Caco-2 (cell line): ENCODE data around the gene SPANXN5. TPM values are rescaled to one million over a fixed set of nuclear protein-coding genes. Genes with fewer than 3 reads are reported as not detected.
"Not testable (repeated sequence)": the region's sequence is repeated elsewhere in the genome, so short reads cannot be mapped to it uniquely, and the experiment has no call there.

Source experiments
- Bru-seq: library from RNA; stranded (reverse); fragments of 400-500 nt; gene quantifications from one replicate; lab custom pipeline; 2021; lab: Mats Ljungman, UMichigan
- BruChase-seq, 2 experiments: library from RNA; stranded (reverse); fragments of 400-500 nt; gene quantifications; one replicate each; lab custom pipeline; 2021; lab: Mats Ljungman, UMichigan
- BruUV-seq: library from RNA; stranded (reverse); fragments of 400-500 nt; replicated peaks from 2 replicates; lab custom pipeline; 2021; lab: Mats Ljungman, UMichigan
- CTCF ChIA-PET: fragments of 300-600 bp; sonication (Branson Sonifier 250); formaldehyde crosslinking; loops from one replicate; lab custom pipeline; 2022; ENCODE audit warnings: antibody characterized with exemption; lab: Charles Lee
- POLR2A ChIA-PET: fragments of 300-600 bp; sonication (Branson Sonifier 250); formaldehyde crosslinking; loops from one replicate; lab custom pipeline; 2022; ENCODE audit warnings: antibody characterized with exemption; lab: Charles Lee
- DNase-seq, 2 experiments: peaks; one replicate each; pipeline versions ENCODE4 v3.0.0 to v3.0.0-alpha.2; 2020 to 2022
- H3K27me3 ChIP-seq: replicated peaks from 2 replicates; pipeline ENCODE4 v1.6.0; 2011; ENCODE audit warnings: low read length; ENCODE audit not compliant: control insufficient read depth, insufficient read depth
- H3K36me3 ChIP-seq: 2 replicates; pipeline ENCODE4 v1.5.1; 2011; ENCODE audit warnings: low read length; ENCODE audit not compliant: control insufficient read depth, insufficient read depth
- H3K4me1 ChIP-seq: fragments of 250-450 bp; sonication (Bioruptor Pico); 2 replicates; pipeline ENCODE4 v1.5.1; 2020; ENCODE audit warnings: mild to moderate bottlenecking
- H3K4me3 ChIP-seq: 2 replicates; pipeline ENCODE4 v1.5.1; 2011; ENCODE audit warnings: low read depth, mild to moderate bottlenecking, control low read depth, low read length
- H3K9me3 ChIP-seq: fragments of 250-450 bp; sonication (Bioruptor Pico); 2 replicates; pipeline ENCODE4 v1.5.1; 2020; ENCODE audit warnings: mild to moderate bottlenecking, moderate library complexity
- H3K27ac Mint-ChIP-seq: one replicate; pipeline ENCODE4 v1.8.0; 2022; ENCODE audit warnings: mixed read lengths; ENCODE audit not compliant: unreplicated experiment
- H3K27me3 Mint-ChIP-seq: one replicate; pipeline ENCODE4 v1.8.0; 2022; ENCODE audit warnings: mixed read lengths; ENCODE audit not compliant: insufficient read depth, unreplicated experiment
- H3K36me3 Mint-ChIP-seq: one replicate; pipeline ENCODE4 v1.8.0; 2022; ENCODE audit warnings: mild to moderate bottlenecking, mixed read lengths; ENCODE audit not compliant: insufficient read depth, unreplicated experiment
- H3K4me1 Mint-ChIP-seq: one replicate; pipeline ENCODE4 v1.8.0; 2022; ENCODE audit warnings: low read depth, mixed read lengths; ENCODE audit not compliant: unreplicated experiment
- H3K4me3 Mint-ChIP-seq: one replicate; pipeline ENCODE4 v1.8.0; 2022; ENCODE audit warnings: mild to moderate bottlenecking, moderate library complexity, mixed read lengths; ENCODE audit not compliant: unreplicated experiment
- H3K9me3 Mint-ChIP-seq: one replicate; pipeline ENCODE4 v1.8.0; 2022; ENCODE audit warnings: mixed read lengths; ENCODE audit not compliant: unreplicated experiment
- intact Hi-C: fragments of 100-400 bp; cut with micrococcal nuclease; formaldehyde crosslinking; loops from one replicate; pipeline ENCODE4 v1.10.0; 2022; ENCODE audit not compliant: unreplicated experiment
- long read RNA-seq: library from polyadenylated mRNA; stranded (forward); transcript quantifications from one replicate; pipeline ENCODE4 v2.0.0, GENCODE V29; 2022
- total RNA-seq: library from RNA; stranded (reverse); gene quantifications from 2 replicates; pipeline ENCODE4 v1.2.3, GENCODE V29; 2022
- TF ChIP-seq, protein P1 (sequence below), 2 experiments: fragments of 200-600 bp in 1 of 2; IDR thresholded peaks; 1 replicate in 1 of 2; 2 replicates in 1 of 2; pipeline versions ENCODE4 v1.5.1 to v1.8.0; 2011 to 2022; ENCODE audit warnings: antibody characterized with exemption in 1 of 2, control low read depth in 1 of 2, inconsistent platforms in 1 of 2, low read depth in 1 of 2, low read length in 1 of 2, mild to moderate bottlenecking in 1 of 2, moderate library complexity in 1 of 2; ENCODE audit not compliant: insufficient read depth in 1 of 2, severe bottlenecking in 1 of 2, unreplicated experiment in 1 of 2

SPANXN5 gene, protein sequence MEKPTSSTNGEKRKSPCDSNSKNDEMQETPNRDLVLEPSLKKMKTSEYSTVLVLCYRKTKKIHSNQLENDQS
- total RNA-seq (not detected in 2 replicates), Bru-seq, nascent RNA (not detected), BruChase-seq, experiment 1, labeled RNA remaining after a 2-hour chase (not detected), BruChase-seq, experiment 2, labeled RNA remaining after a 6-hour chase (percentile 20 among the genes with signal in this experiment)
- long read RNA-seq: 0 reads

DNA sequence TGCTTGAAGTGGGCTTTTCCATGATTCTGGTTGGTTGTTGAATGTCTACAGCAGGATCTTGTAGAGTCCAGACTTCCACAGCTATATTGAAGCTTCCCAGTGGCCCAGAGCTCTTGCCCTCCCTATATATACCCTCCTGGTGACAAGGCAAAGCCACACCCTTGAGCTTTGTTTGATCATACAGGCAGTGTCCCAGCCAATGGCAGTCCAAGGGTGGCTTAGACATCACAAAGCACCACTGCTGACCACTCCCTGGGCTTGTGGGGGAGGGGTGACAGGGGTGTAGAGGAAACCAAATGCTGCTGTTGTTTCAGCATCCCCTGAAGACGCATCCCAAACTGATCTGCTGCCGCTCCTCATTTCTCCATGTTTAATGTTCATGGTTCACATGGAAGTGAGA is at the start of gene SPANXN5:
Gene SPANXN5, minus strand, starts transcription at position 101 of the 400 bp plus-strand sequence. Its CDS starts 79 bp downstream, at position 22.
- H3K27ac Mint-ChIP-seq, POLR2A ChIA-PET, CTCF ChIA-PET, H3K9me3 ChIP-seq, H3K27me3 ChIP-seq, H3K4me1 ChIP-seq, intact Hi-C loops, H3K4me3 ChIP-seq, H3K4me1 Mint-ChIP-seq, BruUV-seq, H3K4me3 Mint-ChIP-seq, H3K36me3 ChIP-seq, H3K36me3 Mint-ChIP-seq, H3K9me3 Mint-ChIP-seq, DNase-seq: not testable (repeated sequence)
- H3K27me3 Mint-ChIP-seq: peaks cover 12% of the 10 kb centered on the region

DNA sequence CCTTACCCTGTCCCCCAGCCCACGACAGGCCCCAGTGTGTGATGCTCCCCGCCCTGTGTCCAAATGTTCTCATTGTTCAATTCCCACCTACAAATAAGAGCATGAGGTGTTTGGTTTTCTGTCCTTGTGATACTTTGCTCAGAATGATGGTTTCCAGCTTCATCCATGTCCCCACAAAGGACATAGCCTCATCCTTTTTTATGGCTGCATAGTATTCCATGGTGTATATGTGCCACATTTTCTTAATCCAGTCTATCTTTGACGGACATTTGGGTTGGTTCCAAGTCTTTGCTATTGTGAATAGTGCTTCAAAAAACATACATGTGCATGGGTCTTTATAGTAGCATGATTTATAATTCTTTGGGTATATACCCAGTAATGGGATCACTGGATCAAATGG is 46.4 kb upstream of the SPANXN5 start:
- H3K4me1 ChIP-seq, H3K9me3 Mint-ChIP-seq, H3K9me3 ChIP-seq, intact Hi-C loops, H3K4me3 ChIP-seq, CTCF ChIA-PET, H3K4me3 Mint-ChIP-seq, H3K27ac Mint-ChIP-seq, DNase-seq, H3K36me3 Mint-ChIP-seq, H3K27me3 ChIP-seq, H3K4me1 Mint-ChIP-seq, POLR2A ChIA-PET, BruUV-seq, H3K36me3 ChIP-seq: not testable (repeated sequence)
- peaks cover 18% of the 10 kb centered on the region for H3K27me3 Mint-ChIP-seq

DNA sequence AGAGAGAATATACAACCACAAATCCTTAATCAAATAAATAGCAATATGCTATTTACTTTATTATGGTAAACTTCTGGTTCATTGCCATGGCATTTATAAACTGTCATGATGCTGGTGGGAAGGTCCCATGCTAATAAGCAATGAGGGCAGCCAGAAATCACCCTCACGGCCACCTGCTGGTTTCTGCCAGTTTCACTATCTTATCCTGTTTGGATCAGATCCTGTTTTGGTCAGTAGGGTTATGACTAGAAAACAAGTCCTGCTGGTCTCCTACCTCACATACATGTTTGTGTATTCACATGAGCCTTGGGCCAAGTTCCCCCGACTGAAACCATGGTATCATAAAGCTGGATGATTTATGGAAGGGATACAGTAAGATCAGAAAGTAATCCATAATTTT is 41.9 kb upstream of the SPANXN5 start:
- BruUV-seq: no TSS peak
- ChIA-PET POLR2A (no interaction called here), CTCF (no interaction called here)
- no peaks in the 10 kb centered on the region for H3K4me1 Mint-ChIP-seq
- H3K27ac Mint-ChIP-seq: no peak overlapping the region
- no peaks in the 10 kb centered on the region for H3K9me3 Mint-ChIP-seq
- H3K4me1 ChIP-seq: no peaks in the 10 kb centered on the region
- no peaks in the 10 kb centered on the region for H3K9me3 ChIP-seq
- TF ChIP-seq, protein P1, sequence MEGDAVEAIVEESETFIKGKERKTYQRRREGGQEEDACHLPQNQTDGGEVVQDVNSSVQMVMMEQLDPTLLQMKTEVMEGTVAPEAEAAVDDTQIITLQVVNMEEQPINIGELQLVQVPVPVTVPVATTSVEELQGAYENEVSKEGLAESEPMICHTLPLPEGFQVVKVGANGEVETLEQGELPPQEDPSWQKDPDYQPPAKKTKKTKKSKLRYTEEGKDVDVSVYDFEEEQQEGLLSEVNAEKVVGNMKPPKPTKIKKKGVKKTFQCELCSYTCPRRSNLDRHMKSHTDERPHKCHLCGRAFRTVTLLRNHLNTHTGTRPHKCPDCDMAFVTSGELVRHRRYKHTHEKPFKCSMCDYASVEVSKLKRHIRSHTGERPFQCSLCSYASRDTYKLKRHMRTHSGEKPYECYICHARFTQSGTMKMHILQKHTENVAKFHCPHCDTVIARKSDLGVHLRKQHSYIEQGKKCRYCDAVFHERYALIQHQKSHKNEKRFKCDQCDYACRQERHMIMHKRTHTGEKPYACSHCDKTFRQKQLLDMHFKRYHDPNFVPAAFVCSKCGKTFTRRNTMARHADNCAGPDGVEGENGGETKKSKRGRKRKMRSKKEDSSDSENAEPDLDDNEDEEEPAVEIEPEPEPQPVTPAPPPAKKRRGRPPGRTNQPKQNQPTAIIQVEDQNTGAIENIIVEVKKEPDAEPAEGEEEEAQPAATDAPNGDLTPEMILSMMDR (IDR thresholded peaks at IDR 0.05; ENCODE audit: insufficient read depth in 1 of 2, low read depth in 1 of 2, low read length in 1 of 2, severe bottlenecking in 1 of 2, unreplicated experiment in 1 of 2): no peak
- intact Hi-C loops: no loop called here
- no peaks in the 10 kb centered on the region for H3K36me3 ChIP-seq
- H3K27me3 Mint-ChIP-seq: peaks cover 7% of the 10 kb centered on the region
- H3K27me3 ChIP-seq: no peaks in the 10 kb centered on the region
- H3K4me3 ChIP-seq: no peak overlapping the region
- H3K36me3 Mint-ChIP-seq: no peaks in the 10 kb centered on the region
- DNase-seq: peak in 1 of 2 experiments; percentile 5
- H3K4me3 Mint-ChIP-seq: no peak overlapping the region

DNA sequence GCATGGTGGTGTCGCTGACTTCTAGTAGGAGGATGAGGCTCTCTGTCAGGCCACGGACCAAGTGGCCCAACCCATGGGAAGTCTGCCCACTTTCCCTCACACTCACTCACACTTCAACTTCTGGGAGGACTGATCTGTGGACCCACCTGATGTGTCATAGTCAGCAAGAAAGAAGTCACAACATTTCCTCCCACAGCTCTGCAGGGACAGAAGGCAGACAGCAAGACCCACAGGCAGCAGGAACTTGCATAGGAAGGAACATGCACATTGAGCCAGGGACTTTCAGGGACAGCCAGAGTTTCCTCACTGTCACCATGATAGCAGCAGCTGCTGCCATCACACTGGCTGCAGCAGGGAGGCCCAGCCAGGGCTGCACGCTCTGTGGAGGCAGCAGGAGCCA is 33.3 kb upstream of the SPANXN5 start:
- Mint-ChIP-seq H3K27me3 (no peaks in the 10 kb centered on the region), H3K4me3 (no peak overlapping the region), H3K27ac (no peak overlapping the region), H3K4me1 (no peaks in the 10 kb centered on the region), H3K9me3 (no peaks in the 10 kb centered on the region), H3K36me3 (no peaks in the 10 kb centered on the region)
- Histone ChIP-seq H3K4me3 (no peak overlapping the region), H3K27me3 (no peaks in the 10 kb centered on the region), H3K36me3 (no peaks in the 10 kb centered on the region), H3K4me1 (no peaks in the 10 kb centered on the region), H3K9me3 (no peaks in the 10 kb centered on the region)
- TF ChIP-seq, protein P1 (IDR thresholded peaks at IDR 0.05; ENCODE audit: insufficient read depth in 1 of 2, low read depth in 1 of 2, low read length in 1 of 2, severe bottlenecking in 1 of 2, unreplicated experiment in 1 of 2): no peak
- ChIA-PET CTCF (no interaction called here), POLR2A (no interaction called here)
- no TSS peak for BruUV-seq
- no peak for DNase-seq
- intact Hi-C loops: no loop called here
